ENCODE results near the gene DNAJA2. TPM values are rescaled to one million over a fixed set of nuclear protein-coding genes. Genes with fewer than 3 reads are reported as not detected.

The DNAJA2 gene
- total RNA-seq, 4 donors from 2014 or later, result 55.6 to 86.0 (median 62.1) TPM

DNA sequence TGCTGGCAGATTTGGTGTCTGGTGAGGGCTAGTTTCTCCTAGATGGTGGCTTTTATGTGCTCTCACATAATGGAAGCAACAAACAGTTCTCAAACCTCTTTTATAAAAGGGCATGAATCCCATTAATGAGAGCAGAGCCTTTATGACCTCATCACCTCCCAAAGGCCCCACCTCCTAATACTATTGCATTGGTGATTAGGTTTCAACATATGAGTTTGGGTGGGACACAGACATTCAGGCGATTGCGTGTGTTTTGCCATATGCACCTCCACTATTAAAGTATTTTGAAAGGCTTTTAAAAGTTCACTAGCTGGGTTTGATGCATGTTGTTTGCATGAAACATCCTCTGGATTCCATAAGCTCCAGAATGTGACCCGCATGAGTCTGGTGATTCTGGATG, 24.4 kb upstream of the DNAJA2 start:
- no peaks in the 10 kb centered on the region for H3K4me1 ChIP-seq
- no peak overlapping the region for H3K27ac ChIP-seq
- no peak for TF ChIP-seq POLR2A (IDR thresholded peaks at IDR 0.05)
- TF ChIP-seq, protein P1, sequence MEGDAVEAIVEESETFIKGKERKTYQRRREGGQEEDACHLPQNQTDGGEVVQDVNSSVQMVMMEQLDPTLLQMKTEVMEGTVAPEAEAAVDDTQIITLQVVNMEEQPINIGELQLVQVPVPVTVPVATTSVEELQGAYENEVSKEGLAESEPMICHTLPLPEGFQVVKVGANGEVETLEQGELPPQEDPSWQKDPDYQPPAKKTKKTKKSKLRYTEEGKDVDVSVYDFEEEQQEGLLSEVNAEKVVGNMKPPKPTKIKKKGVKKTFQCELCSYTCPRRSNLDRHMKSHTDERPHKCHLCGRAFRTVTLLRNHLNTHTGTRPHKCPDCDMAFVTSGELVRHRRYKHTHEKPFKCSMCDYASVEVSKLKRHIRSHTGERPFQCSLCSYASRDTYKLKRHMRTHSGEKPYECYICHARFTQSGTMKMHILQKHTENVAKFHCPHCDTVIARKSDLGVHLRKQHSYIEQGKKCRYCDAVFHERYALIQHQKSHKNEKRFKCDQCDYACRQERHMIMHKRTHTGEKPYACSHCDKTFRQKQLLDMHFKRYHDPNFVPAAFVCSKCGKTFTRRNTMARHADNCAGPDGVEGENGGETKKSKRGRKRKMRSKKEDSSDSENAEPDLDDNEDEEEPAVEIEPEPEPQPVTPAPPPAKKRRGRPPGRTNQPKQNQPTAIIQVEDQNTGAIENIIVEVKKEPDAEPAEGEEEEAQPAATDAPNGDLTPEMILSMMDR (IDR thresholded peaks at IDR 0.05), result no peak
- DNase-seq, result no peak
- 93 to 100% methylated on average over 3 of the region's 3 CpGs for WGBS, 2 donors
- H3K9me3 ChIP-seq, result no peaks in the 10 kb centered on the region
- no peaks in the 10 kb centered on the region for H3K27me3 ChIP-seq
- H3K4me3 ChIP-seq (replicated peaks in 1 of 3), result no peak overlapping the region
- intact Hi-C loops (cut with DNase I), result no loop called here
- H3K36me3 ChIP-seq, result no peaks in the 10 kb centered on the region

DNA sequence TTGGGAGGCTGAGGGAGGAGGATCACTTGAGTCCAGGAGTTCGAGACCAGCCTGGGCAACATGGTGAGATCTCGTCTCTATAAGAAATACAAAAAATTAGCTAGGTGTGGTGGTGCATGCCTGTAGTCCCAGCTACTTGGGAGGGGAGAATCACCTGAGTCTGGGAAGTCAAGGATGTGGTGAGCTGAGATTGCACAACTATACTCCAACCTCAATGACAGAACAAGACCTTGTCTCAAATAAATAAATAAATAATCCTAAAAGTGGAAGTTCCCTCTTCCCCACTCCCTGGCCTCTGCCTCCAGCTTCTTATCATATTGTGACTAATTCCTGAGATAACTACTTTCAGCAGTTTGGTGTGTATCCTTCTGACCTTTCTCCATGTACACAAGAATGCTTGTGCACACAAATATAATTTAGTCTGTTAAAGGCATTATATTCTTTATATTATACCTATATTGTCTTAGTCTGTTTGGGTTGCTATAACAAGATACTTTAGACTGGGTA, 23.5 kb upstream of the DNAJA2 start:
- no peaks in the 10 kb centered on the region for H3K27me3 ChIP-seq
- intact Hi-C loops (cut with DNase I), result no loop called here
- H3K4me3 ChIP-seq (replicated peaks in 1 of 3), result no peak overlapping the region
- DNase-seq, result no peak
- no peaks in the 10 kb centered on the region for H3K36me3 ChIP-seq
- TF ChIP-seq POLR2A (IDR thresholded peaks at IDR 0.05), result no peak
- TF ChIP-seq, protein P1 (IDR thresholded peaks at IDR 0.05), result no peak
- no peak overlapping the region for H3K27ac ChIP-seq
- 95 to 97% methylated on average over 2 of the region's 2 CpGs for whole genome bisulfite sequencing, 2 donors
- no peaks in the 10 kb centered on the region for H3K4me1 ChIP-seq
- H3K9me3 ChIP-seq, result no peaks in the 10 kb centered on the region

DNA sequence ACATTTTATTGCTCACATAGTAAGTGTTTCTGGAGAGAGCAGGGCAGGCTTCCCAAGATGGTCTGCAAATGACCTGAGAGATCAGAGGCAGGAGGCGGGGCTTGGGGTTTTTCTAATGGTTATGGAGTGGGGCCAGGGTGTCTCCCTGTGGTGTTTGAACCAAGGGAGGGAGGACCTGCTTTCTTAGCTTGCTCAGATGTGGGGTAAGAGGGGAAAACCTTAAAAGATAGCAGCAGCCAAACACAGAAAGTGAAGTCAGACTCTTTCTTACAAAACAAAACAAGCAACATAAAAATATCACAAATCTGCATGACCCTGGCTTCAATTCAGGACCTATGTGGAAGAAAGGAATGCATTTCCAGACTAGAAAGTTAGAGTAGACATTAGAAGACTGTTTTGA, 22.9 kb upstream of the DNAJA2 start:
- TF ChIP-seq POLR2A (IDR thresholded peaks at IDR 0.05), result no peak
- TF ChIP-seq, protein P1 (IDR thresholded peaks at IDR 0.05), result no peak
- Histone ChIP-seq H3K4me1 (no peaks in the 10 kb centered on the region), H3K36me3 (no peaks in the 10 kb centered on the region), H3K27ac (no peak overlapping the region), H3K9me3 (no peaks in the 10 kb centered on the region), H3K27me3 (no peaks in the 10 kb centered on the region), H3K4me3 (replicated peaks in 1 of 3) (no peak overlapping the region)
- intact Hi-C loops (cut with DNase I), result no loop called here
- WGBS, 2 donors, result 87 to 93% methylated on average over 1 of the region's 1 CpG
- DNase-seq, result no peak

DNA sequence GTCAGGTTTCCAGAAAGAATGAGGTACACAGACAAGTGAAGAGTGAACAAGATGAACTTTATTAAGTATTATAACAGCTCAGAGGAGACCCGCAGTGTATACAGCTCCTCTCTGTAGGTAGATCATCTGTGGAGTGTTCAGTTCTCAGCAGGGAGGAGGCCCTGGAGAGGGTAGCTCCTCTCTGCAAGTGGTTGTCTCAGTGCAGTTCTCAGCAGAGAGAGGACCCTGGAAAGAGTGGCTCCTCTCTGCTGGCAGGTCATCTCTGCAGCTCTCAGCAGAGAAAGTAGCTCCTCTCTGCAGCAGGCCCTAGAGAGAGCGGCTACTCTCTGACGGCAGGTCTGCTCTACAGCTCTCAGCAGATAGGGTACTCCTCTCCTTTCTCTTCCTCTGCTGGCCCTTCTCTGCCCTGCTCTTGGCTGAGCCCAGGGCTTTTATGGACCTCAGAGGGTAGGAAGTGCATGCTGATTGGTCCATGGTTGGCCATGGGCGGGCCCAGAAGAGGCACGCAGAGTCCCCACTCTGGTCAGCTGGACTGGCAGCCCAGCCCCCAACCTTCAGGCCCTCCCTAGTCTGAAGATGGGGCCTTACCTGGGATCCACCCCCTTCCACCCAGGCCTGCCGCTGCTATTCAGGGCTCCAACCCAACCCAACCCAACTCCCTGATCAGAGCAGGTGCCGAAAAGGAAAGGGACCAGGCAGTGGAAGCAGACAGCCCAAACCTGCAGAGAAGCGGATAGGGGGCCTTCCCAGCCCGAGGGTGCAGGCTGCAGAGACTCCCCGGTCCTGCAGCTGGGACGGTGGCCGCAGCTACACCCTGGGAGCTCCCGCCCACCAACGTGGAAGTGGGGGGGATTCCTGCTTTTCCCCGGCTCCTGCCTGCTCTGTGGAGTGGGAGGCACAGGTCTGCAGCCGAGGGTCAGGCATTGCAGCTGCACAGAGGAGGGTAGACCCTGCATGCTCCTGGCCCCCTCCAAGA, 18.5 kb upstream of the DNAJA2 start:
- H3K36me3 ChIP-seq, result no peaks in the 10 kb centered on the region
- H3K9me3 ChIP-seq, result no peaks in the 10 kb centered on the region
- H3K4me1 ChIP-seq, result no peaks in the 10 kb centered on the region
- 85 to 92% methylated on average over 4 to 11 of the region's 16 CpGs for WGBS, 2 donors
- DNase-seq, result no peak
- H3K27me3 ChIP-seq, result no peaks in the 10 kb centered on the region
- no peak overlapping the region for H3K4me3 ChIP-seq (replicated peaks in 1 of 3)
- intact Hi-C loops (cut with DNase I), result no loop called here
- TF ChIP-seq, protein P1 (IDR thresholded peaks at IDR 0.05), result no peak
- no peak for TF ChIP-seq POLR2A (IDR thresholded peaks at IDR 0.05)
- no peak overlapping the region for H3K27ac ChIP-seq

DNA sequence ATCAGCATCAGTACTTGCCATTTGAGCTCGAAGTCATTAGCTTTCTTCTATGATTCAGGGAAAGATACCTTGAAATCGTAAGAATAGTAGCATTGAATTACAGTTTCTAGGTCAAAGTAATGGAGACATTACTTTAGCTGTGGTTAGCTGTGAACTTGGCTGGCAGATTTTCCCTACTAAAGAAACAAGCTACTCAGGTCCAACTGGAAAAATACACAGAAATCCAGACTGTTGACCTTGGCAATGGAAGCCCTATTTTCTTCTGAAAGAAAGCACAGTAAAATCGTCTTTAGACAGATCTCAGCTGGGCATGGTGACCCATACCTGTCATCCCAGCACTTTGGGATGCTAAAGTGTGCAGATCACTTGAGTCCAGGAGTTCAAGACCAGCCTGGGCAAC, 13.4 kb upstream of the DNAJA2 start:
- DNase-seq, result peak in 1 of 2 donors; percentile 20
- Histone ChIP-seq H3K27ac (peak overlapping the region in 1 of 3 donors; percentile 12), H3K4me1 (no peaks in the 10 kb centered on the region), H3K4me3 (replicated peaks in 1 of 3) (no peak overlapping the region), H3K27me3 (no peaks in the 10 kb centered on the region), H3K9me3 (no peaks in the 10 kb centered on the region), H3K36me3 (no peaks in the 10 kb centered on the region)
- 27 to 31% methylated on average over 3 of the region's 3 CpGs for WGBS, 2 donors
- intact Hi-C loops (cut with DNase I), result no loop called here
- TF ChIP-seq POLR2A (IDR thresholded peaks at IDR 0.05), result no peak
- TF ChIP-seq, protein P1 (IDR thresholded peaks at IDR 0.05), result no peak

All from thyroid gland (tissue), 4 donors.